ENCODE data around the gene TIMM29. TPM values are rescaled to one million over a fixed set of nuclear protein-coding genes. Genes with fewer than 3 reads are reported as not detected.

The TIMM29 gene
- polyA plus RNA-seq, 2 of the 4 experiments (the other 2 are of a cell fraction), result 9.1 to 20.5 TPM

GRCh38 chr19:10894911-10895213, 33.7 kb upstream of the TIMM29 start:
- ATAC-seq (no peak), FAIRE-seq (no peak), DNase-seq (ENCODE audit: low read depth in 1 of 2, low spot score in 1 of 2) (no peak)
- no peak overlapping the region for H3K4me3 ChIP-seq
- CTCF ChIA-PET, result no interaction called here
- TF ChIP-seq CHD2 (IDR thresholded peaks at IDR 0.05; ENCODE audit: low read length, partially characterized antibody) (no peak), ZSCAN20 (CRISPR knock-in tag; IDR thresholded peaks at IDR 0.05) (no peak), MAZ (IDR thresholded peaks at IDR 0.05; ENCODE audit: borderline replicate concordance, low read depth, low read length) (no peak), GATA3 (IDR thresholded peaks at IDR 0.05; ENCODE audit: borderline replicate concordance) (no peak), JUNB (IDR thresholded peaks at IDR 0.05) (no peak), NFE2L2 (conservative IDR thresholded peaks at IDR 0.05; ENCODE audit: low read length) (no peak), ESRRA (IDR thresholded peaks at IDR 0.05; ENCODE audit: borderline replicate concordance, low read length) (no peak), FOSL2 (IDR thresholded peaks at IDR 0.05) (no peak), FOSL2 (CRISPR knock-in tag; IDR thresholded peaks at IDR 0.05) (no peak), USF2 (IDR thresholded peaks at IDR 0.05) (no peak), CEBPB (IDR thresholded peaks at IDR 0.05) (no peak), HOXB5 (CRISPR knock-in tag; IDR thresholded peaks at IDR 0.05) (no peak), HOXB13 (CRISPR knock-in tag; IDR thresholded peaks at IDR 0.05; ENCODE audit: low read depth) (no peak), HOXA7 (CRISPR knock-in tag; IDR thresholded peaks at IDR 0.05) (no peak), POLR2AphosphoS2 (conservative IDR thresholded peaks at IDR 0.05; ENCODE audit: low read length) (no peak), MAX (IDR thresholded peaks at IDR 0.05) (no peak)
- TF ChIP-seq, protein P1, sequence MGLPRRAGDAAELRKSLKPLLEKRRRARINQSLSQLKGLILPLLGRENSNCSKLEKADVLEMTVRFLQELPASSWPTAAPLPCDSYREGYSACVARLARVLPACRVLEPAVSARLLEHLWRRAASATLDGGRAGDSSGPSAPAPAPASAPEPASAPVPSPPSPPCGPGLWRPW (IDR thresholded peaks at IDR 0.05), result no peak
- peaks cover 20% of the 10 kb centered on the region for H3K4me1 ChIP-seq
- no peak overlapping the region for H3K27ac ChIP-seq
- POLR2A ChIA-PET, result no interaction called here
- no peak overlapping the region for H3K4me2 ChIP-seq
- 94% methylated on average over 7 of the region's 7 CpGs for WGBS (ENCODE audit: missing lambda C conversion rate)
- no peaks in the 10 kb centered on the region for H3K9me3 ChIP-seq

DNA sequence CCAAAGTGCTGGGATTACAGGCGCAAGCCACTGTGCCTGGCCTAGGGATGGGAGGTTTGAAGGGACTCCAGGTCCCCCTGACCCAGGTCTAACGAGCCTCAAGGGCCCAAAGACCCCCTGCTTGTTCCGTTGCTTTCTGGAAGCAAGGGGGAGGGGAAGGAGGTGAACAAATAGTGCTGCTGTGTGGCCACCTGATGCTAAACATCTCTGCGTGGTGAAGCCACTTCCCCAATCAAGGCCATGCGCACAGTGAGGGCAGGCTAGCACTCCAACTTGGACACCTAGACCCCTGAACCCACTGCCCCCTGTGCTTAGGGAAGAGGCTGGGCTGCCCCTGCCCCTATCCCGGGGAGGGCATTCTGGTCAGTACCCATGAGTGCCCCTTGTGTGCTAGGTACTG, 33.2 kb upstream of the TIMM29 start:
- Histone ChIP-seq H3K4me3 (no peak overlapping the region), H3K4me2 (no peak overlapping the region), H3K9me3 (no peaks in the 10 kb centered on the region), H3K27ac (no peak overlapping the region), H3K4me1 (peaks cover 20% of the 10 kb centered on the region)
- FAIRE-seq (no peak), DNase-seq (ENCODE audit: low read depth in 1 of 2, low spot score in 1 of 2) (no peak), ATAC-seq (no peak)
- WGBS (ENCODE audit: missing lambda C conversion rate), result 84% methylated on average over 5 of the region's 6 CpGs
- CTCF ChIA-PET, result no interaction called here
- POLR2A ChIA-PET, result no interaction called here
- TF ChIP-seq HOXB5 (CRISPR knock-in tag; IDR thresholded peaks at IDR 0.05), result no peak
- no peak for TF ChIP-seq NFE2L2 (conservative IDR thresholded peaks at IDR 0.05; ENCODE audit: low read length)
- TF ChIP-seq CBX8 (IDR thresholded peaks at IDR 0.05), result no peak
- TF ChIP-seq, protein P2, sequence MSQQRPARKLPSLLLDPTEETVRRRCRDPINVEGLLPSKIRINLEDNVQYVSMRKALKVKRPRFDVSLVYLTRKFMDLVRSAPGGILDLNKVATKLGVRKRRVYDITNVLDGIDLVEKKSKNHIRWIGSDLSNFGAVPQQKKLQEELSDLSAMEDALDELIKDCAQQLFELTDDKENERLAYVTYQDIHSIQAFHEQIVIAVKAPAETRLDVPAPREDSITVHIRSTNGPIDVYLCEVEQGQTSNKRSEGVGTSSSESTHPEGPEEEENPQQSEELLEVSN (IDR thresholded peaks at IDR 0.05; ENCODE audit: borderline replicate concordance, low read depth), result no peak
- TF ChIP-seq RAD21 (conservative IDR thresholded peaks at IDR 0.05 in 1 of 2, IDR thresholded peaks at IDR 0.05 in 1 of 2), result no peak
- no peak for TF ChIP-seq BHLHE40 (IDR thresholded peaks at IDR 0.05; ENCODE audit: low read depth, low read length)
- TF ChIP-seq PBX3 (IDR thresholded peaks at IDR 0.05), result no peak
- no peak for TF ChIP-seq CTCF (IDR thresholded peaks at IDR 0.05)
- no peak for TF ChIP-seq PHF8 (IDR thresholded peaks at IDR 0.05; ENCODE audit: borderline replicate concordance, low read depth)
- no peak for TF ChIP-seq RNF2 (IDR thresholded peaks at IDR 0.05; ENCODE audit: borderline replicate concordance, low read depth)
- no peak for TF ChIP-seq FOSL2 (IDR thresholded peaks at IDR 0.05)
- no peak for TF ChIP-seq FOSL2 (CRISPR knock-in tag; IDR thresholded peaks at IDR 0.05)
- TF ChIP-seq MYC (IDR thresholded peaks at IDR 0.05; ENCODE audit: borderline replicate concordance, low read length), result no peak
- TF ChIP-seq, protein P3, sequence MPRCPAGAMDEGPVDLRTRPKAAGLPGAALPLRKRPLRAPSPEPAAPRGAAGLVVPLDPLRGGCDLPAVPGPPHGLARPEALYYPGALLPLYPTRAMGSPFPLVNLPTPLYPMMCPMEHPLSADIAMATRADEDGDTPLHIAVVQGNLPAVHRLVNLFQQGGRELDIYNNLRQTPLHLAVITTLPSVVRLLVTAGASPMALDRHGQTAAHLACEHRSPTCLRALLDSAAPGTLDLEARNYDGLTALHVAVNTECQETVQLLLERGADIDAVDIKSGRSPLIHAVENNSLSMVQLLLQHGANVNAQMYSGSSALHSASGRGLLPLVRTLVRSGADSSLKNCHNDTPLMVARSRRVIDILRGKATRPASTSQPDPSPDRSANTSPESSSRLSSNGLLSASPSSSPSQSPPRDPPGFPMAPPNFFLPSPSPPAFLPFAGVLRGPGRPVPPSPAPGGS (IDR thresholded peaks at IDR 0.05), result no peak
- TF ChIP-seq POLR2A (IDR thresholded peaks at IDR 0.05; ENCODE audit: low read length), result no peak
- TF ChIP-seq REST (IDR thresholded peaks at IDR 0.05), result no peak
- no peak for TF ChIP-seq MAX (IDR thresholded peaks at IDR 0.05)
- TF ChIP-seq TP53 (CRISPR knock-in tag; IDR thresholded peaks at IDR 0.05), result no peak

All from A549 (cell line).